NCI-H2081 treated with DMSO at 0.1 percent for 48 hours (cell line): ENCODE data around the gene HOATZ.

Experiments
- DNase-seq: peaks from one replicate; lab custom pipeline; 2025; lab: John Stamatoyannopoulos, UW

Gene HOATZ

GRCh38 chr11:111522426-111522825 is 7.8 kb downstream of the HOATZ start:
- DNase-seq: no peak

- DNase-seq: no peak
Measured at GRCh38 chr11:111523343-111523742, 8.8 kb downstream of the HOATZ start.

GRCh38 chr11:111524056-111524455 is 9.5 kb downstream of the HOATZ start:
- no peak for DNase-seq

GRCh38 chr11:111525456-111525855 is 10.9 kb downstream of the HOATZ start:
- no peak for DNase-seq

GRCh38 chr11:111526501-111526900 is 11.9 kb downstream of the HOATZ start:
- DNase-seq: no peak

GRCh38 chr11:111527279-111527678 is 12.7 kb downstream of the HOATZ start:
- DNase-seq: no peak

GRCh38 chr11:111528557-111528956 is 14.0 kb downstream of the HOATZ start:
- DNase-seq: no peak

GRCh38 chr11:111530091-111530490 is 15.5 kb downstream of the HOATZ start:
- DNase-seq: no peak

- DNase-seq: no peak
Measured at GRCh38 chr11:111531136-111531535, 16.6 kb downstream of the HOATZ start.

GRCh38 chr11:111531687-111532364 is 17.2 kb downstream of the HOATZ start:
- no peak for DNase-seq

- no peak for DNase-seq
Measured at GRCh38 chr11:111532365-111532709, 17.8 kb downstream of the HOATZ start.

GRCh38 chr11:111535281-111535680 is 20.7 kb downstream of the HOATZ start:
- no peak for DNase-seq

- no peak for DNase-seq
Measured at GRCh38 chr11:111537336-111537860, 22.8 kb downstream of the HOATZ start.

- DNase-seq: no peak
Measured at GRCh38 chr11:111538407-111539114, 24.0 kb downstream of the HOATZ start.

- DNase-seq: no peak
Measured at GRCh38 chr11:111539426-111540113, 25.0 kb downstream of the HOATZ start.

GRCh38 chr11:111540114-111540936 is 25.7 kb downstream of the HOATZ start, which contains the start of gene LAYN:
TSS of gene LAYN (plus strand) at chr11:111540720. CDS start at chr11:111540844, 124 bp downstream.
- DNase-seq: no peak

GRCh38 chr11:111540937-111541253 is 26.3 kb downstream of the HOATZ start:
- DNase-seq: no peak

- DNase-seq: no peak
Measured at GRCh38 chr11:111541254-111542061, 26.9 kb downstream of the HOATZ start.

GRCh38 chr11:111542606-111543275 is 28.2 kb downstream of the HOATZ start:
- DNase-seq: no peak

GRCh38 chr11:111548525-111548924 is 33.9 kb downstream of the HOATZ start:
- no peak for DNase-seq
